CD4-positive, CD25-positive, alpha-beta regulatory T cell (primary cell): Measurements from ENCODE around the gene RPS6KA4. TPM values are rescaled to one million over a fixed set of nuclear protein-coding genes. Genes with fewer than 3 reads are reported as not detected.

Source experiments
- ATAC-seq, 2 donors: fragments of 150-1000 bp; cut with Tn5 transposase; one replicate each; pipeline ENCODE4 v1.10.0; 2021; ENCODE audit warnings: low read depth in 2 of 2, moderate number of reproducible peaks in 2 of 2, moderate library complexity in 1 of 2
- DNase-seq, 3 donors: peaks; one replicate each; pipeline versions ENCODE4 v3.0.0 to v3.0.0-alpha.2; 2012 to 2022; ENCODE audit warnings: mixed read lengths in 1 of 3
- H3K27ac ChIP-seq: one replicate; pipeline ENCODE4 v1.7.0; 2013; ENCODE audit warnings: mild to moderate bottlenecking, low read length; ENCODE audit not compliant: insufficient read depth, poor library complexity, severe bottlenecking
- H3K27me3 ChIP-seq: one replicate; pipeline ENCODE4 v1.7.0; 2013; ENCODE audit warnings: low read length; ENCODE audit not compliant: control insufficient read depth, insufficient read depth
- H3K36me3 ChIP-seq: one replicate; pipeline ENCODE4 v1.7.0; 2013; ENCODE audit warnings: mild to moderate bottlenecking, low read length, moderate library complexity; ENCODE audit not compliant: control insufficient read depth, insufficient read depth
- H3K4me1 ChIP-seq: 2 replicates; pipeline ENCODE4 v1.7.0; 2013; ENCODE audit warnings: mild to moderate bottlenecking, low read length; ENCODE audit not compliant: insufficient read depth, control insufficient read depth, poor library complexity, severe bottlenecking
- H3K4me3 ChIP-seq: one replicate; pipeline ENCODE4 v1.7.0; 2013; ENCODE audit warnings: low read depth, mild to moderate bottlenecking, low read length, moderate library complexity
- H3K9me3 ChIP-seq, 2 experiments: 1 replicate in 1 of 2; 2 replicates in 1 of 2; pipeline ENCODE4 v1.7.0; 2013; ENCODE audit warnings: low read length in 2 of 2, mild to moderate bottlenecking in 1 of 2, moderate library complexity in 1 of 2; ENCODE audit not compliant: control insufficient read depth in 2 of 2
- H3K27ac Mint-ChIP-seq, 3 donors: one replicate each; pipeline ENCODE4 v1.8.0; 2020 to 2022; ENCODE audit warnings: mild to moderate bottlenecking in 3 of 3, mixed read lengths in 3 of 3, moderate library complexity in 2 of 3
- H3K27me3 Mint-ChIP-seq: one replicate; pipeline ENCODE4 v1.8.0; 2022; ENCODE audit warnings: mild to moderate bottlenecking, mixed read lengths
- H3K36me3 Mint-ChIP-seq: one replicate; pipeline ENCODE4 v1.8.0; 2020; ENCODE audit warnings: mixed read lengths
- H3K4me1 Mint-ChIP-seq, 4 donors: one replicate each; pipeline ENCODE4 v1.8.0; 2020 to 2022; ENCODE audit warnings: mixed read lengths in 4 of 4, mild to moderate bottlenecking in 1 of 4
- H3K4me3 Mint-ChIP-seq, 4 donors: one replicate each; pipeline ENCODE4 v1.8.0; 2020 to 2022; ENCODE audit warnings: mild to moderate bottlenecking in 4 of 4, mixed read lengths in 4 of 4, moderate library complexity in 3 of 4
- H3K9me3 Mint-ChIP-seq, 7 donors: one replicate each; pipeline ENCODE4 v1.8.0; 2020 to 2022; ENCODE audit warnings: mixed read lengths in 7 of 7, mild to moderate bottlenecking in 3 of 7, moderate library complexity in 2 of 7
- polyA plus RNA-seq, 4 donors: library from polyadenylated mRNA; unstranded; fragments of 300-500 nt; fragmentation: Illumina TruSeq; gene quantifications; one replicate each; pipeline ENCODE4 v1.2.3, GENCODE V29; 2021
- total RNA-seq: library from RNA; stranded (reverse); gene quantifications from one replicate; pipeline ENCODE4 v1.2.3, GENCODE V29; 2022

The RPS6KA4 gene
- total and polyA plus RNA-seq, 5 donors from 2014 or later, result 6.3 to 32.7 (median 12.4) TPM

DNA sequence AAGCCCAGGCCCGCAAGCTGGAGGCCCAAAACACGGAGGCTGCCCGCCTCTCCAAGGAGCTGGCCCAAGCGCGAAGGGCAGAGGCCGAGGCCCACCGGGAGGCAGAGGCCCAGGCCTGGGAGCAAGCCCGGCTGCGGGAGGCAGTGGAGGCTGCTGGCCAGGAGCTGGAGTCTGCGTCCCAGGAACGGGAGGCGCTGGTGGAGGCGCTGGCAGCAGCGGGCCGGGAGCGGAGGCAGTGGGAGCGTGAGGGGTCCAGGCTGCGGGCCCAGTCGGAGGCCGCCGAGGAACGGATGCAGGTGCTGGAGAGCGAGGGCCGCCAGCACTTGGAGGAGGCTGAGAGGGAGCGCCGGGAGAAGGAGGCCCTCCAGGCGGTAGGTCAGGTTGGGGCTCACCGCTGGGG, 14.2 kb upstream of the RPS6KA4 start:
- no peak for ATAC-seq

DNA sequence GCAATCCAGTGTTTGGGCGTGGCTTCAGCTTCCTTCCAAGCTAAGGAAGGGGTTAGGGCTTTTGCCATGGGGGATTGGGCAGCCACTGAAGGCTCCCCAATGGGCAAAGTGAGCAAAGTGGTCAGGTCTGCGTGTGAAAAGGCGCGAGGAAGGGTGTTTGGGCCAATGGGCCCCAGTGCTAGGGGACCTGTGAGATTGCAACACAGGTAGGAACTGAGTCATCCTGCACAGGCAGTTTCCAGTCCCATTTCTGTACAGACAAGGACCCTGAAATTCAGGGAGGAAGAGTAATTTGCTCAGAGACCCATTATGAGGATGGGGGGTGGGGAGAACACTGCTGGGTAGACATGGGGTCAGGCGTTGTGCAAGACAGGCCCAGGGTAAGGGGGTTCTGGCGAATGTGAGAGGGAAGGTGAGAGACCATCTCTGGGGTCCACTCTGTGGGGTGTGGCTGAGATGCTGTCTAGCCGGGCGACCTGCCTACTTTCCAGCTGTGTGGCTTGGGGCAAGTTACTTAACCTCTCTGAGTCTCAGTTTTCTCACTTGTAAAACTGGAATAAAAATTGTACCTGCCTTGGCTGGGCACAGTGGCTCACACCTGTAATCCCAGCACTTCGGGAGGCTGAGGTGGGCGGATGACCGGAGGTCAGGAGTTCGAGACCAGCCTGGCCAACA, 11.6 kb upstream of the RPS6KA4 start:
- peaks cover 20% of the 10 kb centered on the region for H3K36me3 ChIP-seq

More for the DNA sequence above, 14.2 kb upstream of the RPS6KA4 start:
- H3K9me3 Mint-ChIP-seq, result no peaks in the 10 kb centered on the region
- peaks cover 19% of the 10 kb centered on the region for H3K36me3 ChIP-seq
- H3K4me1 ChIP-seq, result peaks cover 28% of the 10 kb centered on the region
- no peaks in the 10 kb centered on the region for H3K27me3 ChIP-seq
- peaks cover 0 to 33% (median 10%) of the 10 kb centered on the region in 4 donors for H3K4me1 Mint-ChIP-seq
- no peak overlapping the region for H3K4me3 Mint-ChIP-seq
- H3K27ac ChIP-seq, result no peak overlapping the region
- H3K9me3 ChIP-seq, result no peaks in the 10 kb centered on the region
- peaks cover 10% of the 10 kb centered on the region for H3K36me3 Mint-ChIP-seq
- H3K4me3 ChIP-seq, result no peak overlapping the region
- no peak for DNase-seq
- no peaks in the 10 kb centered on the region for H3K27me3 Mint-ChIP-seq
- peak overlapping the region in 1 of 3 donors; percentile 86 for H3K27ac Mint-ChIP-seq

DNA sequence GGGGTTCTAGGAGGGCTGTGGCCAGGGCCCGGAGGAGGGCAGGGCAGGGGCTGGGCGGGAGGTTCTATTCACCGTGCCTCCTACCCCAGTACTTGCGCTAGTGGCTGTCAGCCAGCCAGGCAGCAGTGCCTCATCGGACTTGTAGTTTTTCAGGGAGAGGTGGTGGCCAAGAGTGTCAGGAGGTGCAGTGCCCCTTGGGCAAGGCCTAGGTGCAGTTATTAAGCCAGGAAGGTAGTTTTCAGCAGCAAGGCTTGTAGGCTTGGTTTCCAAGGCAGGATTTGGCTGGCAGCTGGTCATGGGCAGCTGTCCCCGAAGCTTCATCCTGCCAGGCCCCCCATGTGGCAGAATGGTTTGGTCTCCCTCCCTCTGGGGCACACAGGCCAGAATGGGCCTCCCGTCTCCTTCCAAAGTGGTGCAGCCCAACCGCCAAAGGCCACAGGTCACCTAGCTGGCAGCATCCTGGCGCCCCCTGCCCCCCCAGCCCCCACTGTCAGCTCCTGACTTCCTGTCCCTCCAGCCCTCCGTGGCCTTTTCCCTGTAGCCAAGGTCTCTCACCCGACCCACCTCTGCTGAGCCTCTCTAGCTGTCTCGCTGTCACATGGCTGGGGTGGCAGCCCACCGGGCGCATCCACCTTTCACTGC, 10.5 kb upstream of the RPS6KA4 start:
- no peaks in the 10 kb centered on the region for H3K9me3 ChIP-seq
- DNase-seq (no peak), ATAC-seq (no peak)

More for the DNA sequence above, 11.6 kb upstream of the RPS6KA4 start:
- H3K27ac Mint-ChIP-seq, result no peak overlapping the region
- Histone ChIP-seq H3K4me3 (no peak overlapping the region), H3K27me3 (no peaks in the 10 kb centered on the region), H3K9me3 (no peaks in the 10 kb centered on the region), H3K4me1 (peaks cover 5% of the 10 kb centered on the region), H3K27ac (no peak overlapping the region)
- DNase-seq, result no peak
- H3K4me1 Mint-ChIP-seq, result peaks cover 0 to 11% (median under 1%) of the 10 kb centered on the region in 4 donors
- no peaks in the 10 kb centered on the region for H3K9me3 Mint-ChIP-seq
- no peak for ATAC-seq
- H3K4me3 Mint-ChIP-seq, result no peak overlapping the region
- H3K27me3 Mint-ChIP-seq, result no peaks in the 10 kb centered on the region
- H3K36me3 Mint-ChIP-seq, result peaks cover 13% of the 10 kb centered on the region

GRCh38 chr11:64349025-64349387, 10.0 kb upstream of the RPS6KA4 start:
- Histone ChIP-seq H3K4me1 (no peaks in the 10 kb centered on the region), H3K9me3 (no peaks in the 10 kb centered on the region), H3K36me3 (peaks cover 16% of the 10 kb centered on the region), H3K27me3 (no peaks in the 10 kb centered on the region), H3K4me3 (no peak overlapping the region), H3K27ac (no peak overlapping the region)
- DNase-seq (no peak), ATAC-seq (no peak)
- Mint-ChIP-seq H3K27me3 (no peaks in the 10 kb centered on the region), H3K36me3 (peaks cover 13% of the 10 kb centered on the region), H3K27ac (no peak overlapping the region), H3K9me3 (no peaks in the 10 kb centered on the region), H3K4me3 (no peak overlapping the region), H3K4me1 (peaks cover 0 to 5% (median under 1%) of the 10 kb centered on the region in 4 donors)

More for the DNA sequence above, 10.5 kb upstream of the RPS6KA4 start:
- no peak overlapping the region for H3K27ac Mint-ChIP-seq
- Histone ChIP-seq H3K36me3 (peaks cover 16% of the 10 kb centered on the region), H3K4me3 (no peak overlapping the region), H3K27ac (no peak overlapping the region), H3K27me3 (no peaks in the 10 kb centered on the region), H3K4me1 (no peaks in the 10 kb centered on the region)
- H3K36me3 Mint-ChIP-seq, result peaks cover 13% of the 10 kb centered on the region
- H3K27me3 Mint-ChIP-seq, result no peaks in the 10 kb centered on the region
- peaks cover 0 to 5% (median under 1%) of the 10 kb centered on the region in 4 donors for H3K4me1 Mint-ChIP-seq
- H3K9me3 Mint-ChIP-seq, result no peaks in the 10 kb centered on the region
- H3K4me3 Mint-ChIP-seq, result no peak overlapping the region

DNA sequence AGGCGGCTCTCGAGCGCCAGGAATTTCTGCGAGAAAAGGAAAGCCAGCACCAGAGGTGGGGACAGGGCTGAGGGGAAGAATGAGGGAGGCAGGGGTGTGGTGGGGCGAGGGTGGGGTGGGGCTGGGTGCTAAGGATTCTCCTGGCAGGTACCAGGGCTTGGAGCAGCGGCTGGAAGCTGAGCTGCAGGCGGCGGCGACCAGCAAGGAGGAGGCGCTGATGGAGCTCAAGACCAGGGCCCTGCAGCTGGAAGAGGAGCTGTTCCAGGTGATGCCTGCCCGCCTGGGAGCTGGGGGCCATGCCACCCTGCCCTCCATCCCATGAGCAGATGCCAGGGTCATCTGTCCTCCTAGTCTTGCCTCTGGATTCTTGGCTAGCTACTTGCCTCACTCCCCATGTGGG, 9.6 kb upstream of the RPS6KA4 start:
- Histone ChIP-seq H3K4me3 (no peak overlapping the region), H3K9me3 (no peaks in the 10 kb centered on the region), H3K27me3 (no peaks in the 10 kb centered on the region), H3K27ac (no peak overlapping the region), H3K36me3 (peaks cover 14% of the 10 kb centered on the region), H3K4me1 (no peaks in the 10 kb centered on the region)
- H3K4me1 Mint-ChIP-seq, result peaks cover 0 to 5% (median under 1%) of the 10 kb centered on the region in 4 donors
- no peaks in the 10 kb centered on the region for H3K9me3 Mint-ChIP-seq
- no peak overlapping the region for H3K27ac Mint-ChIP-seq
- ATAC-seq (no peak), DNase-seq (no peak)
- H3K36me3 Mint-ChIP-seq, result peaks cover 13% of the 10 kb centered on the region
- H3K27me3 Mint-ChIP-seq, result no peaks in the 10 kb centered on the region
- H3K4me3 Mint-ChIP-seq, result no peak overlapping the region

DNA sequence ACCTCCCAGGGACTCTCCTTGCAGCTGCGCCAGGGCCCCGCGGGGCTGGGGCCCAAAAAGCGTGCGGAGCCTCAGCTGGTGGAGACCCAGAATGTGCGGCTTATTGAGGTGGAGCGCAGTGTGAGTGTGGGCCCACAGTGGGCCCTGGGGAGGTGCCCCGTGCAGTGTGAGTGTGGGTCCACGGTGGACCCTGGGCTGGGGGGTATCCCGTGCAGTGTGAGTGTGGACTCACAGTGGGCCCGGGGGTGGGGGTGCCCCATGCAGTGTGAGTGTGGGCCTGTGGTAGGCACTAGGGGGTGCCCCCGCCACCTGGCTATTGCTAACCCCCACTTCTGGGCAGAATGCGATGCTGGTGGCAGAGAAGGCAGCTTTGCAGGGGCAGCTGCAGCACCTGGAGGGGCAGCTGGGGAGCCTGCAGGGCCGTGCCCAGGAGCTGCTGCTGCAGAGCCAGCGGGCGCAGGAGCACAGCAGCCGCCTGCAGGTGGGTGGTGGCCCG, 7.8 kb upstream of the RPS6KA4 start:
- peaks cover 11% of the 10 kb centered on the region for H3K36me3 ChIP-seq

DNA sequence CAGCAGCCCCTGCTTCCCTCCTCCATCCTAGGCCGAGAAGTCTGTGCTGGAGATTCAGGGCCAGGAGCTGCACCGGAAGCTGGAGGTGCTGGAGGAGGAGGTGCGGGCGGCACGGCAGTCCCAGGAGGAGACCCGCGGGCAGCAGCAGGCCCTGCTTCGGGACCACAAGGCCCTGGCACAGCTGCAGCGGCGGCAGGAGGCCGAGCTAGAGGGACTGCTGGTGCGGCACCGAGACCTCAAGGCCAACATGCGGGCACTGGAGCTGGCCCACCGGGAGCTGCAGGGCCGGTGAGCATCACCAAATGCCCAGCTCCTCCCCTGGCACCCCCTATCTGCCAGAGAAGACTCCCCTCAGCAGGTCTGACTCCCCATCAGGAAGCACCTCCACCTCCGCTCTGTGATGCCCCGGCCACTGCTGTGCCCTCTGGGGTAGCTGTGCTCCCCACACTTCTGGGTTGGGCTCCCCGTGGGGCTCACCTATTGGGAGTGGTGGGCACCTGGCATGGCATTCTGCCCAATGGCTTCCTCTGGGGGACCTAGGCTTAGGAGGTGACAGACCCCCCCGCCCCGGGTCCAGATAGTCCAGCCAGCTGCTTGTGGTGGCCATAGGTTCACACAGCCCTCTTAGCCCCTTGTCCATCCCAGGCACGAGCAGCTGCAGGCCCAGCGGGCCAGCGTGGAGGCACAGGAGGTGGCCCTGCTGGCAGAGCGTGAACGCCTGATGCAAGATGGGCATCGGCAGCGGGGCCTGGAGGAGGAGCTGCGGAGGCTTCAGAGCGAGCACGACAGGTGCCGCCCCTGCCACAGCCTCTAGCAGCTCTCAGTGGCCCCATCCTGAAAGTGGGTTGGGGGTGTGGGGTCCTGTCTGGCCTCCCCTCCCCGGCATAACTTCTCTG, 6.6 kb upstream of the RPS6KA4 start:
- H3K36me3 Mint-ChIP-seq, result peaks cover 4% of the 10 kb centered on the region
- Histone ChIP-seq H3K4me3 (no peak overlapping the region), H3K36me3 (peaks cover 10% of the 10 kb centered on the region), H3K9me3 (no peaks in the 10 kb centered on the region), H3K27ac (no peak overlapping the region), H3K4me1 (peaks cover 2% of the 10 kb centered on the region), H3K27me3 (no peaks in the 10 kb centered on the region)
- no peak for DNase-seq
- peaks cover 0 to 10% (median 3%) of the 10 kb centered on the region in 4 donors for H3K4me1 Mint-ChIP-seq
- H3K27ac Mint-ChIP-seq, result no peak overlapping the region
- H3K27me3 Mint-ChIP-seq, result no peaks in the 10 kb centered on the region
- no peak for ATAC-seq
- no peak overlapping the region for H3K4me3 Mint-ChIP-seq
- no peaks in the 10 kb centered on the region for H3K9me3 Mint-ChIP-seq

More for the DNA sequence above, 7.8 kb upstream of the RPS6KA4 start:
- Mint-ChIP-seq H3K27me3 (no peaks in the 10 kb centered on the region), H3K27ac (peak overlapping the region in 1 of 3 donors; percentile 38), H3K4me1 (peaks cover 0 to 5% (median 0%) of the 10 kb centered on the region in 4 donors), H3K9me3 (no peaks in the 10 kb centered on the region), H3K36me3 (peaks cover 4% of the 10 kb centered on the region), H3K4me3 (no peak overlapping the region)
- Histone ChIP-seq H3K9me3 (no peaks in the 10 kb centered on the region), H3K4me3 (no peak overlapping the region), H3K4me1 (no peaks in the 10 kb centered on the region), H3K27me3 (no peaks in the 10 kb centered on the region), H3K27ac (no peak overlapping the region)
- ATAC-seq, result no peak
- no peak for DNase-seq
